GM21576 (cell line): ENCODE measurements around the gene NXPH4.

Source experiments
- ATAC-seq: cut with Tn5 transposase; IDR thresholded peaks from one replicate; pipeline ENCODE4 v1.9.1; 2021; ENCODE audit warnings: mild to moderate bottlenecking, moderate library complexity; ENCODE audit not compliant: unreplicated experiment

NXPH4 gene

GRCh38 chr12:57240926-57241401 is 24.4 kb downstream of the NXPH4 start:
- no peak for ATAC-seq

- ATAC-seq, result no peak
Measured at GRCh38 chr12:57241402-57242310, 25.1 kb downstream of the NXPH4 start.

- no peak for ATAC-seq
Measured at GRCh38 chr12:57242329-57242690, 25.7 kb downstream of the NXPH4 start.

- no peak for ATAC-seq
Measured at GRCh38 chr12:57242691-57243454, 26.3 kb downstream of the NXPH4 start.

- ATAC-seq, result no peak
Measured at GRCh38 chr12:57243521-57244311, 27.1 kb downstream of the NXPH4 start.

- ATAC-seq, result no peak
Measured at GRCh38 chr12:57244312-57244696, 27.7 kb downstream of the NXPH4 start.

- ATAC-seq, result no peak
Measured at GRCh38 chr12:57247041-57247440, 30.4 kb downstream of the NXPH4 start.

- ATAC-seq, result no peak
Measured at GRCh38 chr12:57248934-57249742, 32.5 kb downstream of the NXPH4 start.

- no peak for ATAC-seq
Measured at GRCh38 chr12:57250541-57250940, 33.9 kb downstream of the NXPH4 start.

GRCh38 chr12:57250956-57251355 is 34.4 kb downstream of the NXPH4 start, which contains the start of gene STAC3:
TSS of gene STAC3 (minus strand) at chr12:57251187. CDS start at chr12:57249636, 1,551 bp downstream.
- ATAC-seq, result no peak

- no peak for ATAC-seq
Measured at GRCh38 chr12:57254506-57255280, 38.1 kb downstream of the NXPH4 start.

- ATAC-seq, result no peak
Measured at GRCh38 chr12:57255916-57256315, 39.3 kb downstream of the NXPH4 start.

GRCh38 chr12:57258977-57259970 is 42.7 kb downstream of the NXPH4 start:
- no peak for ATAC-seq

- ATAC-seq, result no peak
Measured at GRCh38 chr12:57260366-57260765, 43.8 kb downstream of the NXPH4 start.

GRCh38 chr12:57261428-57261865 is 44.9 kb downstream of the NXPH4 start:
- no peak for ATAC-seq

GRCh38 chr12:57262126-57262822 is 45.7 kb downstream of the NXPH4 start:
- ATAC-seq, result no peak

- no peak for ATAC-seq
Measured at GRCh38 chr12:57263096-57263495, 46.5 kb downstream of the NXPH4 start.

GRCh38 chr12:57266681-57267080 is 50.1 kb downstream of the NXPH4 start:
- ATAC-seq, result no peak
